ENCODE results near the gene ING5. TPM values are rescaled to one million over a fixed set of nuclear protein-coding genes. Genes with fewer than 3 reads are reported as not detected.

The ING5 gene
- 41.5 TPM for total RNA-seq

- Histone ChIP-seq H3K4me3 (peak within 1 kb of the TSS; percentile 63 to 86), H3K4me1 (peaks cover 23% of the 10 kb centered on the region), H3K27ac (peak within 1 kb of the TSS; percentile 85), H3K36me3 (peaks cover 0 to 17% of the 10 kb centered on the region in 2 donors), H3K9me3 (no peaks in the 10 kb centered on the region), H3K27me3 (no peaks in the 10 kb centered on the region)
- DNase-seq (ENCODE audit: extremely low spot score in 2 of 2): no peak
- TF ChIP-seq POLR2AphosphoS5 (IDR thresholded peaks at IDR 0.05; ENCODE audit: insufficient read depth in 1 of 2, low read depth in 1 of 2): peak in 1 of 2 donors; percentile 49
- TF ChIP-seq CTCF (IDR thresholded peaks at IDR 0.05): no peak
- TF ChIP-seq POLR2A (IDR thresholded peaks at IDR 0.05): peak in 1 of 2 donors; percentile 49
- intact Hi-C loops (cut with DNase I): loop anchor here (2.0 kb wide), 1 partner anchor 15 kb away; the partner anchor contains the start of gene DTYMK
Measured at GRCh38 chr2:241701399-241702154, at the start of gene ING5. Gene ING5 (plus strand): TSS chr2:241702039. CDS start chr2:241702066, 27 bp downstream.

- DNase-seq (ENCODE audit: extremely low spot score in 2 of 2): no peak
- Histone ChIP-seq H3K27ac (no peak overlapping the region), H3K36me3 (peaks cover 0 to 57% of the 10 kb centered on the region in 2 donors), H3K9me3 (no peaks in the 10 kb centered on the region), H3K4me1 (no peaks in the 10 kb centered on the region), H3K27me3 (no peaks in the 10 kb centered on the region), H3K4me3 (no peak overlapping the region)
- no peak for TF ChIP-seq POLR2A (IDR thresholded peaks at IDR 0.05)
- no peak for TF ChIP-seq POLR2AphosphoS5 (IDR thresholded peaks at IDR 0.05; ENCODE audit: insufficient read depth in 1 of 2, low read depth in 1 of 2)
- no peak for TF ChIP-seq CTCF (IDR thresholded peaks at IDR 0.05)
- intact Hi-C loops (cut with DNase I): no loop called here
Measured at GRCh38 chr2:241652142-241652541, 49.7 kb upstream of the ING5 start.

- no peak for DNase-seq (ENCODE audit: extremely low spot score in 2 of 2)
- Histone ChIP-seq H3K27ac (no peak overlapping the region), H3K4me3 (no peak overlapping the region), H3K27me3 (no peaks in the 10 kb centered on the region), H3K9me3 (no peaks in the 10 kb centered on the region), H3K36me3 (peaks cover 0 to 57% of the 10 kb centered on the region in 2 donors), H3K4me1 (no peaks in the 10 kb centered on the region)
- TF ChIP-seq POLR2AphosphoS5 (IDR thresholded peaks at IDR 0.05; ENCODE audit: insufficient read depth in 1 of 2, low read depth in 1 of 2) (no peak), POLR2A (IDR thresholded peaks at IDR 0.05) (no peak)
- intact Hi-C loops (cut with DNase I): no loop called here
Measured at GRCh38 chr2:241652722-241653121, 49.1 kb upstream of the ING5 start.

- H3K36me3 ChIP-seq: peaks cover 0 to 58% of the 10 kb centered on the region in 2 donors
Measured at GRCh38 chr2:241653210-241653750, 48.6 kb upstream of the ING5 start.

GRCh38 chr2:241654551-241654950, 47.3 kb upstream of the ING5 start:
- Histone ChIP-seq H3K36me3 (peaks cover 0 to 71% of the 10 kb centered on the region in 2 donors), H3K4me1 (no peaks in the 10 kb centered on the region), H3K27me3 (no peaks in the 10 kb centered on the region), H3K27ac (no peak overlapping the region), H3K9me3 (no peaks in the 10 kb centered on the region), H3K4me3 (no peak overlapping the region)
- intact Hi-C loops (cut with DNase I): no loop called here
- DNase-seq (ENCODE audit: extremely low spot score in 2 of 2): no peak
- no peak for TF ChIP-seq CTCF (IDR thresholded peaks at IDR 0.05)
- TF ChIP-seq POLR2A (IDR thresholded peaks at IDR 0.05): no peak
- TF ChIP-seq POLR2AphosphoS5 (IDR thresholded peaks at IDR 0.05; ENCODE audit: insufficient read depth in 1 of 2, low read depth in 1 of 2): no peak

More at GRCh38 chr2:241653210-241653750, 48.6 kb upstream of the ING5 start:
- intact Hi-C loops (cut with DNase I): no loop called here
- no peak overlapping the region for H3K27ac ChIP-seq
- no peak for DNase-seq (ENCODE audit: extremely low spot score in 2 of 2)
- H3K4me1 ChIP-seq: no peaks in the 10 kb centered on the region
- no peaks in the 10 kb centered on the region for H3K27me3 ChIP-seq
- H3K4me3 ChIP-seq: no peak overlapping the region
- H3K9me3 ChIP-seq: no peaks in the 10 kb centered on the region
- TF ChIP-seq CTCF (IDR thresholded peaks at IDR 0.05) (no peak), POLR2AphosphoS5 (IDR thresholded peaks at IDR 0.05; ENCODE audit: insufficient read depth in 1 of 2, low read depth in 1 of 2) (no peak), POLR2A (IDR thresholded peaks at IDR 0.05) (no peak)

All from vagina (tissue), 2 donors.